Stimulated activated CD8-positive, alpha-beta memory T cell treated with anti-CD3 and anti-CD28 coated beads, Interleukin-7, amount 100 ng/mL, for 1 hour (primary cell): ENCODE data around the gene ACTR1B.
A peak's percentile ranks its signal among the peaks of the same experiment; 100 is the strongest.
"Not testable (repeated sequence)": the region's sequence is repeated elsewhere in the genome, so short reads cannot be mapped to it uniquely, and the experiment has no call there.

ENCODE experiments used
- DNase-seq, 2 donors: peaks; one replicate each; pipeline ENCODE4 v3.0.0-alpha.2; 2020; ENCODE audit warnings: low read depth in 2 of 2

The ACTR1B gene

GRCh38 chr2:97663962-97664635, at the start of gene ACTR1B:
Gene ACTR1B (minus strand): TSS chr2:97664044. CDS start chr2:97663890, 154 bp downstream.
- DNase-seq, result peak; percentile 94 to 95

DNA sequence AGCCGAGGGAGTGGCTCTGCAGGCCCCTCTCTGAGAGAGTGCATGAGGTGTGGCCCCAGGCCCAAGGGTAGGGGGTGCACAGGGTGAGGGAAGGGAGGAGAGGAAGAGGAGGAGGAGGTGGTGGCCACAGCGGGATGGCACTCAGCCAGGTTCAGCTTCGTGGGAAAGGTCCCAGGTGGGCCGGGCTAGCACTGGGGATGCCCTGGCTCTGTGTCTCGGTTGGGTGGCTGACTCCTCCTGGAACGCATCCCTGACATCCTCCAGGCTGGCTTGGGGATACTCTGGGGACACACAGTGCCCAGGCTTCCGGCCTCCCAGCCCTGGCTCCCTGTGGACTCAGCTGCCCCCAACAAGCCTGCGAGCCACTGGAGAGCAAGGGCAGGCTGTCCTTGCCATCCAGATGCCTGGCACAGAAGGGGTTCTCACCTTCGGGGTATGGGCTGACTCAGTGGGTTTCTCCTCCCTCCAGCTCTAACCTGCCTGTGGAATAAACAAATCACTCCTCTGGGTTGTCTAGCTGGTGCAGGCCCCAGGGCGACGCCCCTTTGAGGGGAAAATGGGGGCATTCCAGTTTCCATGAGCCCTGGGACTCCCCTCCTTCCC, 49.0 kb upstream of the ACTR1B start:
- DNase-seq, result peak in 1 of 2 donors; percentile 38

DNA sequence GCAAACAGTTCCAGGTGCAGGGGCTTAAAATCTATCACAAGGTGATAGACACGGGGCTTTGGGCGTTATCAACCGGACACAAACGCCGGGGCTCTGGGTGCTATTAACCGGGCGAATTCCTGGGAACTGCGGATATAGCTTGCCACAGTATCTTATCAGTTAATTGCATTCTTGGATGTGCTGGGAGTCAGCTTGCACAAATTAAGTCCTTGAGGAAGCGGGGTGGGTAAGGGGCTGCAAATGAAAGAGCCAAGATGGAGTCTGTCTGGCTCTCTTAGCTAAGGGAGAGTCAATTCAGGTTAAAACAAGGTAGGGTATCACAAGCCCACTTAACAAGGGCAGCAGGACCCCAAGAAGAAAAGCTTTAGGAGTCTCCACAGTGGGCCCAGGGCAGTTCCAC, 48.3 kb upstream of the ACTR1B start:
- not testable (repeated sequence) for DNase-seq

DNA sequence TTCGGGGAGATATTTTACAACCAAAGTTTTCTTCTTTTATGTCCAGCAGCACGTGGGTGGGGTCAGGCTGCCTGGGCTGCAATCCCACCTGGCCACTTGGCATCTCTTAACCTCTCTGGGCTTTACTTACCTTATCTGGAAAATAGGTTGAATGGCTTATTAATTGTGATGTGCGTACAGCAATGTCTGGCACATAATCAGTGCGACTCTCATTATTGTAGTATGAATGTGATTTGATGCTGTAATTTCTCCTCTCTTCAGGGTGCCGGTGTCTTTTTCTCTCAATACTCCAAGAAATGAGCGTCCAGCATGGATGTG, 47.5 kb upstream of the ACTR1B start:
- DNase-seq, result no peak

DNA sequence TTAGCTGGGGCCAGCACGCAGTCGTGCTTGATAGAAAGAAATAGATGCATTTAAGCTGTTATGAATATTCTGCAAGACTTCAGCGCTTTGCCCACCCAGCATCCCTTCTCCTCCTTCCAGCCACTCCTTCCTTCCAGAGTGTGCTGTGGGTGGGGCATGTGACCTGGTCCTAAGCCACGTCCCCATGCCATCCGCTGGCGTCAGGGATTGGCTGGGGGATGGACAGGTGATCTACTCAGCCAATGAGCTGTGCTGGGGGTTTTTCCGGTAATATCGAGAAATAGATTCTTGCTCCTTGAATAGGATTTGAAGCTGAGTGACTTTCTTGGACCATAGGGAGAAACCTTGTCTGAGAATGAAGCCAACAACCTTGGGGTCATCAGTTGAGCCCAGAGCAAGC, 44.8 kb upstream of the ACTR1B start:
- no peak for DNase-seq

- DNase-seq, result no peak
Observed at GRCh38 chr2:97708048-97708380, 44.2 kb upstream of the ACTR1B start.

DNA sequence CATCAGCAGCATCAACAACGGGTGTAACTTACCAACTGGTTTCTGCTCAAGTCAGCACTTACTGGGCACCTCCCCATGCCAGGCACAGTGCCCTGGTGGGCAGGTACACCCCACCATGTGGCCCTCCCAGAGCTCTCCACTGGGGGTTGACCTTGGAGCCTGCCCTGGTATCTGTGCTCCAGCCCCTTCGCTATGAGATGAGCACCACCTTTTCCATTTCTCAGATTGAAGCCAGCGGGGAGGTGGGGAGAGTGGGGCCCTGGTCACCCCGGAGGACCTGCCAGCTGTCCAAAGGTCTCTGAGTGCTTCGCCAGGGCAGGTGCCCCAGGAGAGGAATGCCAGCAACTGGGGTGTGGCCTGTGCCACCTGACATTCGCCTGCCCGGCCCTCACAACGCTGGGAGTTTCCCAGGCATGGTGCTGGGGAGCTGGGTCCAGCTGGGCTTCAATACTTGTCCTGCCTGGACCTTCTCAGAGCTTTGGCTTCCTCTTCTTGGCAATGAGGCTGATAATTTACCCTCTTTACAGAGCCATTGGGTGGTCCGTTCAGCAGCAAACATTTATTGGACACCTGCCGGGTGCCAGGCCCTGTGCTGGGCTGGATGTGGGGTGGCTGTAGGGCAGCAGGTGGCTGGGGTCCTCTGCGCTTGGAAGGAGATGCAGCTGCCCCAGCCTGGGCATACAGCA, 43.7 kb upstream of the ACTR1B start:
- no peak for DNase-seq

DNA sequence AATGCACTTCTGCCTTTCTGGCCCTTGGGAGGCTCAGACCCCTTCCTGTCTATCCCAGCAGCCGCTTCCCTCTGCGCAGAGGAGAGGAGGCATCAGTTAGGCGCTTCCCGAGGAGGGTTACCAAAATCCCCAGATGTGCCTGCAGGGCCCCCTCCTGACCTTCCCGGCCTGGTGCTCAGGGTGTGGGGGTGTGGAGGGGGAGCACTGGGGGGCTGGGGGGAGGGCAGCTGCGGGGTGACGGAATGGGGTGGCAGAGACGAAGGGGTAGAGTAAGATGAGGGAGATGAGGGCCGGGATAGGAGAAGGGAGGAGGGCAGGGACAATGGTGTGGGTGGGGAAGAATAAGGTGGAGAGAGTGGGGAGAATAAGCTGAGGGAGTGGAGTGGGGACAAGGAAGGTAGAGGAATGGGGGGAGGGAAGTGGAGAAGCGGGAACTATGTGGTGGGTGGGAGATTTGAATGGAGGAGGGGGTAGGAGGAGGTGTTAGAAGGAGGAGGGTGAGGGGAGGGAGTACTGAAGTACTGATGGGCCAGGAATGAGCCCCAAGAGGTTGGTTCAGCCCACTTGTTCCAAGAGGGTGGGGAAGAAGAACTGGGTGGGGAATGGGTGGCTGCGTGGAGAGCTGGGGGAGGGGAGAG, 43.0 kb upstream of the ACTR1B start:
- no peak for DNase-seq

- no peak for DNase-seq
Observed at GRCh38 chr2:97706112-97706511, 42.3 kb upstream of the ACTR1B start.

DNA sequence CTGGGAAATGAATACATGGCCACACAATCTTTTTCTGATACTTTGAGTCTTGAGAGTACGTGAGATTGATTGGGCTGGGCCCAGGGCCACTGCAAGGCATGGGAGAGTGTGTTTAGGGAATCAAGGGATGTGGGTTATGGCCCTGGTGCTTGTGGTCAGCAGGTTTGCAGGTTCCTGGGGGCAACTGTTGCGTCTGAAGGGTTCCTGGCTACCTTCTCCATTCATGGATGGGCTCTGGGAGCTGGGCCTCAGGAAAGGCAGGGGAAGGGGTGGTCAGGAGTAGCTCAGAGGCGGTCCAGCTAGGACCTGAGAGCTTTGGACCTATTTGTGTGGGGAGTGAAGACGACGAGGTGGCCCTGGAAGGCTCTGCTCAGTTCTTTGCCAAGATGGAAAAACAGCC, 41.1 kb upstream of the ACTR1B start:
- DNase-seq, result no peak

DNA sequence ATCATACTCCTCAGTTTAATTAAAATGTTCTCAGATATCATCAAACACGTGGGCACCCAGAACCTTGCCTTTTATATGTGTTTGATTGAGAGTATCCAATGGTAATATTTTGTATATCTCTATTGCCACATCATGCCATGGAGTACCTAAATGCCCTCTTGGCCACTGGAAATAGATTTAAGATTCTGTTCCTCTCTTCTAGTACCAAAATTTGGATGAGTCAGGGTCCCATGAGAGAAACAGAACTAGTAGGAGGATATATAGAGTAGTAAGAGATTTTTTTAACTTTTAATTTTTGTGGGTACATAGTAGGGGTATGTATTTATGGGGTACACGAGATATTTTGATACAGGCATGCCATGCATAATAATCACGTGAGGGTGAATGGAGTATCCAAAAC, 39.9 kb upstream of the ACTR1B start:
- DNase-seq, result no peak

GRCh38 chr2:97702731-97703470, 39.1 kb upstream of the ACTR1B start:
- no peak for DNase-seq

- no peak for DNase-seq
Observed at GRCh38 chr2:97701851-97702465, 38.1 kb upstream of the ACTR1B start.

GRCh38 chr2:97701186-97701585, 37.3 kb upstream of the ACTR1B start:
- DNase-seq, result no peak

- peak; percentile 25 to 44 for DNase-seq
Observed at GRCh38 chr2:97699765-97700444, 36.1 kb upstream of the ACTR1B start.

- DNase-seq, result no peak
Observed at GRCh38 chr2:97698530-97698929, 34.7 kb upstream of the ACTR1B start.

DNA sequence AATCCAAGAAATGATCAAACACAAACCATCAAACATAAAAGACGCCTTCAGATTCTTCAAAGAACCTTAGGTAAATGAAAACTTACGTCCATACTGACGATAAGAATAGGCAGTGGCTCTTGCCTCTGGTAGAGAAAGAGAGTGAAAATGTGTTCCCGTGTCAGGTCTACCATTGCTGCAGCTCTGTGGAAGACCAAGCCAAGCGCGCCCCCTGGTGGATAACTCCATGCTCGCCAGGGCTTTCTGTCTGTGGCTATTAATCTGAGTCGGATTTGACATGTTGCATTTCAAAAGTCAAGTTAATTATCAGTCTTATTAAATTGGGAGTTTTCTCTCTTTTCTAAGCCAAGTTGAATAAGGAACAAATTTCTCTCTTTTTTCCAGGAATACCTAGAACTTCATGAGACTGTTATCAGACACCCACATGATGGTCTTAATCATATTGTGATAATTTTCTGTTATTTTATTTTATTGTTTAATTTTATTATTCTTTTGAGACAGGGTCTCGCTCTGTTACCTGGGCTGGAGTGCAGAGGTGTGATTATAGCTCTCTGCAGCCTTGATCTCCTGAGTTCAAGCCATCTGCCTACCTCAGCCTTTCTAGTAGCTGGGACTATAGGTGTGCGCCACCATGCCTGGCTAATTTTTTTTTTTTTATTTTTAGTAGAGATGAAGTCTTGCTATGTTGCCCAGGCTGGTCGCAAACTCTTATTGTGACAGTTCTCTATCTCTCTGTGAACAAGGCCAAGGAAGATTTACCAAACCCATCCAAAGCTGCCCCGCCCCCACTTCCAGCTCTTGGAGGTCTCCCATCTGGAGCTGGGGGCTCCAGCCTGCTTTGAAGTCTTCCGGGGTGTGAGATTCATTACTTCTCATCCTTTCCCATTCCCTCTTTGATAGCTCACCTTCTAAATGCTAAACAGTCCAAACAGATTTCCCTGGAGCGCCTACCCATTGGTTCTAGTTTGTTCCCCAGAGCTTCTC, 33.7 kb upstream of the ACTR1B start:
- peak; percentile 84 to 95 for DNase-seq

GRCh38 chr2:97695744-97696143, 31.9 kb upstream of the ACTR1B start:
- DNase-seq, result no peak

GRCh38 chr2:97693476-97693875, 29.6 kb upstream of the ACTR1B start:
- DNase-seq, result no peak

DNA sequence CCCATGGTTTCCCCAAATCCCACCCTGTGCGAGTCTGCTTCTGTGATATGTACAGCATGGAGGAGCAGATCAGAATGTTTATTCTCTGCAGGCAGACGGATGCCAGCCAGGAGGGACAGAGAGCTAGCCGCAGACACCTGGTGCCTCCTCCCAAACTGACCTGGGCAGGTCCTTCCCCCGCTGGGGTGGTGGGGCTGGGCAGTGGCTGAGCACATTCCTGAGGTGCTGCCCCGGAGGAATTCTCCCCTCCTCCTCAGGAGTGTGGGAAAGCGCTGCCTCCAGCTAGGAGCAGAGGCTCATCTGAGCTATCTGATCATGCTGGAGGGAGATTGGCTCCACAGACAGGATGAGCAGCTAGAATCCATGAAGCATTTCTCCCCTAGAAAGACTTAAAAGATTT, 27.3 kb upstream of the ACTR1B start:
- DNase-seq, result no peak
